GM10266 (cell line): ENCODE results near the gene SLC22A23.

ENCODE experiments used
- DNase-seq: peaks from one replicate; pipeline ENCODE4 v3.0.0; 2012; ENCODE audit errors: extremely low spot score
- CTCF ChIP-seq: IDR thresholded peaks from 2 replicates; pipeline ENCODE4 v1.5.1; 2012; ENCODE audit warnings: mild to moderate bottlenecking, low read depth; ENCODE audit not compliant: control insufficient read depth, insufficient read depth; ENCODE audit errors: missing control alignments

Gene SLC22A23

GRCh38 chr6:3287976-3288707 is 168.7 kb downstream of the SLC22A23 start:
- TF ChIP-seq CTCF = no peak

GRCh38 chr6:3287308-3287707 is 169.5 kb downstream of the SLC22A23 start:
- no peak for TF ChIP-seq CTCF
- no peak for DNase-seq

More at GRCh38 chr6:3287976-3288707, 168.7 kb downstream of the SLC22A23 start:
- DNase-seq = no peak

- DNase-seq = no peak
- no peak for TF ChIP-seq CTCF
These were observed 170.1 kb downstream of the SLC22A23 start for GRCh38 chr6:3286641-3287171.

- no peak for DNase-seq
- no peak for TF ChIP-seq CTCF
These were observed 171.1 kb downstream of the SLC22A23 start for GRCh38 chr6:3285732-3286131.

- no peak for DNase-seq
- TF ChIP-seq CTCF = no peak
These were observed 171.7 kb downstream of the SLC22A23 start for GRCh38 chr6:3285049-3285639.

GRCh38 chr6:3284436-3284876 is 172.4 kb downstream of the SLC22A23 start:
- no peak for DNase-seq
- TF ChIP-seq CTCF = no peak
